ENCODE measurements around the gene IMMP2L. TPM values are rescaled to one million over a fixed set of nuclear protein-coding genes. Genes with fewer than 3 reads are reported as not detected.

IMMP2L gene
- total and polyA plus RNA-seq, 2 of the 8 experiments (the other 6 are each of a cell fraction or from before 2014, with no cell fraction given), result 2.3 to 10.1 TPM

DNA sequence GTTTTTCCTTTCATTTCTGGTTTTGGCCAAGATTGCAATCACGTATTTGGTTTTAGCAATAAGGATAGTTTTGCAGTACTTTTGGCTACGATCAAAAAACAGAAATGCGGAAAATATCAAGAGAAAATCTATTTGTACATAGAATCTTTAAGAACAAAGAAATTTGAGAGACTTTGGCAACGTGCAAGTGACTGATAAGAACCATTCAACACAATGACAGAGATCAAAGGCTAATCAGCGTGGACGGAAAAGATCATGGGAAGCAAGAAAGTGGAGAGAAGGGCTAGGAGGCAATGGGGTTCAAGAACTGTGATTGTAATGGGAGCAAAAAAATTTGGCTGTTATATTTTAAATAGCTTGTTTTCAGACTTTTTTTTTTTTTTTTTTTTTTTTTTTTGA lies 487.5 kb downstream of the IMMP2L start (continued):
- TF ChIP-seq KDM1A (IDR thresholded peaks at IDR 0.05; ENCODE audit: borderline replicate concordance, low read length) (no peak), TEAD4 (IDR thresholded peaks at IDR 0.05; ENCODE audit: low read depth, low read length) (no peak), KDM5A (IDR thresholded peaks at IDR 0.05; ENCODE audit: low read length) (no peak)

Measured in H1 (cell line).